ENCODE measurements around the gene ZNF628. TPM values are rescaled to one million over a fixed set of nuclear protein-coding genes. Genes with fewer than 3 reads are reported as not detected.

Gene ZNF628
- total RNA-seq, 2 donors from 2014 or later: 8.6 to 8.9 TPM

- TF ChIP-seq CTCF (IDR thresholded peaks at IDR 0.05): no peak
- intact Hi-C loops (cut with DNase I): no loop called here
- Histone ChIP-seq H3K9ac (ENCODE audit: low read depth in 2 of 2, low read length in 2 of 2) (peak within 1 kb of the TSS; percentile 88 to 98), H3K36me3 (no peaks in the 10 kb centered on the region), H3K9me3 (no peaks in the 10 kb centered on the region), H3K4me3 (peak within 1 kb of the TSS; percentile 78), H3K4me1 (no peaks in the 10 kb centered on the region), H3K27me3 (no peaks in the 10 kb centered on the region), H3K27ac (peak within 1 kb of the TSS; percentile 87)
- peak; percentile 100 for DNase-seq
Measured at GRCh38 chr19:55461259-55461973, 15.0 kb upstream of the ZNF628 start, which contains the start of gene ISOC2. TSS of gene ISOC2 (minus strand) at chr19:55461642. CDS start at chr19:55456486, 5,156 bp downstream.

GRCh38 chr19:55461974-55462626 is 14.3 kb upstream of the ZNF628 start:
- intact Hi-C loops (cut with DNase I): no loop called here
- Histone ChIP-seq H3K4me3 (peak overlapping the region; percentile 78), H3K27ac (peak overlapping the region; percentile 87), H3K9ac (ENCODE audit: low read depth in 2 of 2, low read length in 2 of 2) (peak overlapping the region; percentile 77 to 82), H3K36me3 (no peaks in the 10 kb centered on the region), H3K9me3 (no peaks in the 10 kb centered on the region), H3K27me3 (no peaks in the 10 kb centered on the region), H3K4me1 (no peaks in the 10 kb centered on the region)
- no peak for DNase-seq
- no peak for TF ChIP-seq CTCF (IDR thresholded peaks at IDR 0.05)

GRCh38 chr19:55462722-55463121 is 13.7 kb upstream of the ZNF628 start:
- no peak for DNase-seq
- TF ChIP-seq CTCF (IDR thresholded peaks at IDR 0.05): no peak
- Histone ChIP-seq H3K36me3 (no peaks in the 10 kb centered on the region), H3K9ac (ENCODE audit: low read depth in 2 of 2, low read length in 2 of 2) (no peak overlapping the region), H3K4me1 (no peaks in the 10 kb centered on the region), H3K27ac (no peak overlapping the region), H3K27me3 (no peaks in the 10 kb centered on the region), H3K4me3 (no peak overlapping the region), H3K9me3 (no peaks in the 10 kb centered on the region)
- intact Hi-C loops (cut with DNase I): no loop called here

- Histone ChIP-seq H3K4me3 (no peak overlapping the region), H3K27ac (no peak overlapping the region), H3K9ac (ENCODE audit: low read depth in 2 of 2, low read length in 2 of 2) (no peak overlapping the region), H3K36me3 (no peaks in the 10 kb centered on the region), H3K9me3 (no peaks in the 10 kb centered on the region), H3K27me3 (no peaks in the 10 kb centered on the region), H3K4me1 (no peaks in the 10 kb centered on the region)
- no peak for DNase-seq
- TF ChIP-seq CTCF (IDR thresholded peaks at IDR 0.05): no peak
- intact Hi-C loops (cut with DNase I): no loop called here
Measured at GRCh38 chr19:55463583-55464031, 12.8 kb upstream of the ZNF628 start.

- Histone ChIP-seq H3K4me1 (no peaks in the 10 kb centered on the region), H3K9me3 (no peaks in the 10 kb centered on the region), H3K36me3 (no peaks in the 10 kb centered on the region), H3K9ac (ENCODE audit: low read depth in 2 of 2, low read length in 2 of 2) (no peak overlapping the region), H3K27me3 (no peaks in the 10 kb centered on the region), H3K27ac (no peak overlapping the region), H3K4me3 (no peak overlapping the region)
- intact Hi-C loops (cut with DNase I): no loop called here
- TF ChIP-seq CTCF (IDR thresholded peaks at IDR 0.05): no peak
- DNase-seq: no peak
Measured at GRCh38 chr19:55464039-55464661, 12.3 kb upstream of the ZNF628 start.

All from colonic mucosa (tissue), 4 donors.